Parathyroid adenoma (tissue), 2 donors: ENCODE measurements around the gene CEP104.

Source experiments
- H2AFZ ChIP-seq: fragments of 300-600 bp; sonication (generic); one replicate; pipeline ENCODE4 v1.7.0; 2017; ENCODE audit warnings: antibody characterized with exemption, mild to moderate bottlenecking
- H3K27ac ChIP-seq: fragments of 300-600 bp; sonication (generic); one replicate; pipeline ENCODE4 v1.7.0; 2017
- H3K27me3 ChIP-seq: fragments of 300-600 bp; sonication (generic); one replicate; pipeline ENCODE4 v1.7.0; 2017; ENCODE audit warnings: low read length; ENCODE audit not compliant: control insufficient read depth, insufficient read depth
- H3K36me3 ChIP-seq: fragments of 300-600 bp; sonication (generic); one replicate; pipeline ENCODE4 v1.7.0; 2017; ENCODE audit warnings: low read length; ENCODE audit not compliant: control insufficient read depth, insufficient read depth
- H3K4me1 ChIP-seq: fragments of 300-600 bp; sonication (generic); one replicate; pipeline ENCODE4 v1.7.0; 2017; ENCODE audit warnings: control low read depth
- H3K4me2 ChIP-seq: fragments of 300-600 bp; sonication (generic); one replicate; pipeline ENCODE4 v1.7.0; 2017; ENCODE audit warnings: low read length
- H3K4me3 ChIP-seq: fragments of 300-600 bp; sonication (generic); one replicate; pipeline ENCODE4 v1.7.0; 2017; ENCODE audit warnings: low read depth, low read length
- H3K79me2 ChIP-seq: fragments of 300-600 bp; sonication (generic); one replicate; pipeline ENCODE4 v1.7.0; 2017; ENCODE audit warnings: control low read depth
- H3K9ac ChIP-seq: fragments of 300-600 bp; sonication (generic); one replicate; pipeline ENCODE4 v1.7.0; 2017; ENCODE audit warnings: mild to moderate bottlenecking
- H3K9me3 ChIP-seq: fragments of 300-600 bp; sonication (generic); one replicate; pipeline ENCODE4 v1.7.0; 2017; ENCODE audit warnings: low read length; ENCODE audit not compliant: control insufficient read depth
- CTCF ChIP-seq: fragments of 300-600 bp; sonication (generic); IDR thresholded peaks from one replicate; pipeline ENCODE4 v1.7.0; 2017; ENCODE audit warnings: antibody characterized with exemption, mild to moderate bottlenecking
- donor health status: primary hyperparathyroidism.

The CEP104 gene

DNA sequence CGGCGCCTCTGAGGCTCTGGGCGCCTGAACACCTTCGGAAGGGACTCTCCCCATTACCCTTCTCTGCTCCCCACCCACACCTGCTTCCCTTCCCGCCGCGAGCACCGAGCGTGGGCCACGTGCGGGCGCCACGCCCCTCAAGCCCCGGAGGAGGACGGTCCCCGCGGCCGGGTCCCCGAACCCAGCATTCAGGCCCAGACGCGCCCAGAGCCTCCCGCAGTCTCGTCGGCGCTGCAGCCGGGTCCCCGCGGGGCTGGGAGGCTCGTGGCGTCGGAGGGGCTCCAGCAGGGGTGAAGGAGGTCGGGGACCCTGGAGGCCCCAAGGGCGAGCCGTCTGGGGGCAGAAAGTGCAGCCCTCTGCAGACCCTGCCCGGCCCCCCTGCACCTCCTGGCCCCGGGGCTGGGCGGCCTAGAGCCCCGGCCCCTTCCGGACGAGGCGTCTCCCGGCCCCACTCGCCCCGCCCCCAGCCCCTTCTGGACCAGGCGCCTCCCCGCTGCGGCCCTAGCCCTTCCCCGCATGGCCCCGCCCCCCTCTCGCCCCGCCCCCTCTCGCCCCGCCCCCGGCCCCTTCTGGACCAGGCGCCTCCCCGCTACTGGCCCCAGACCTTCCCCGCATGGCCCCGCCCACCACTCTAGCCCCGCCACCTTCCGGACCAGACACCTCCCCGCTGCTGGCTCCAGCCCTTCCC, 84.8 kb downstream of the CEP104 start:
- H2AFZ ChIP-seq, result peak overlapping the region; percentile 72
- H3K9me3 ChIP-seq, result no peaks in the 10 kb centered on the region
- TF ChIP-seq CTCF, result no peak
- H3K79me2 ChIP-seq, result no peaks in the 10 kb centered on the region
- peak overlapping the region; percentile 77 for H3K4me3 ChIP-seq
- no peak overlapping the region for H3K9ac ChIP-seq
- no peaks in the 10 kb centered on the region for H3K27me3 ChIP-seq
- H3K36me3 ChIP-seq, result no peaks in the 10 kb centered on the region
- no peak overlapping the region for H3K27ac ChIP-seq
- H3K4me1 ChIP-seq, result no peaks in the 10 kb centered on the region
- peak overlapping the region; percentile 93 for H3K4me2 ChIP-seq

DNA sequence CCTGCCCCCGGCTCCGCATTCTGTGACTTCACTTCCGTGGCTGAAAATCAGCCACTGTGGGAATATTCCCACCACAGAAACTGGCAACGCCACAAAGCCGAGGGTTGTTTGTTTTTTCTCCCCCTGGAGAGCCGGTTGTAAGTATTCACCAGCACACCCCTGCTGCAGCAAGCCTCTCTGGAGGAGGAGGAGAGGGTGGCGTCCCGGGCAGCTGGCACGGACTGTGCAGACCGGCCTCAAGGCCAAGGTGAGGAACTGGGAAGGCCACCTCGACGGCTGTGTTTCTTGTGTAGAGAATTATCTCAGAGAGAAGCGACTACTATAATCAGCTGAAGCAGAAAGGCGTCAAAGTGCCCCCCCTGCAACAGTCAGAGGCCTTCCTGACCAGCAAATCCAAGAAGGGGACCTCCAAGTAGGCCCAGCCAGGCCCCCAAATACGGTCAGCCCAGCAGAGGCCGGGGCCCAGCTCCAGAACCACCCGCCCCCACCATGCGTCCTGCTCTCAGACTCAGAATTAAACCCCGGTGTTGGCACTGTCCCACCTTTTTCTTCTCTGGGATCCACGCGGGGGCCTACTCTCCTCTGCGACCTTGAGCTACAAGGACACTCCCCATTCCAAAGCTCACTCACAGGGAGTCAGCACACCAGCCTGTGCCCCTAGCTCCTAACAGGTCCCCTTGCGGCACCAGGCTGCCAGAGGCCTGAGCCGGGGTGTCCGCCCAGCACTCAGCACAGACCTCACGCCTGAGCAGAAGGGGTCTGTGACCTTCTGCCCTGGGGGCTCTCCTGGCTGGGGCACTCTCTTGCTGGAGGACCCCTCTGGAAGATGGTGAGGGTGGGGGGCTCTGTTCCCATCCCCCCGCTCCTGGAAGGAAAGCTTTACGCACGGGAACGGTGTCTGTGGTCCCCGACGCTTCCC, 85.6 kb downstream of the CEP104 start:
- H3K36me3 ChIP-seq, result no peaks in the 10 kb centered on the region
- no peaks in the 10 kb centered on the region for H3K9me3 ChIP-seq
- H3K4me1 ChIP-seq, result no peaks in the 10 kb centered on the region
- H3K4me2 ChIP-seq, result peak overlapping the region; percentile 71
- no peak for TF ChIP-seq CTCF
- H3K27me3 ChIP-seq, result no peaks in the 10 kb centered on the region
- no peak overlapping the region for H3K27ac ChIP-seq
- H3K4me3 ChIP-seq, result peak overlapping the region; percentile 58
- no peak overlapping the region for H3K9ac ChIP-seq
- peak overlapping the region; percentile 72 for H2AFZ ChIP-seq
- H3K79me2 ChIP-seq, result no peaks in the 10 kb centered on the region

- no peaks in the 10 kb centered on the region for H3K4me1 ChIP-seq
- no peak overlapping the region for H3K9ac ChIP-seq
- H3K4me3 ChIP-seq, result no peak overlapping the region
- no peaks in the 10 kb centered on the region for H3K79me2 ChIP-seq
- H3K27ac ChIP-seq, result no peak overlapping the region
- no peak overlapping the region for H3K4me2 ChIP-seq
- H2AFZ ChIP-seq, result no peak overlapping the region
- no peaks in the 10 kb centered on the region for H3K27me3 ChIP-seq
- H3K36me3 ChIP-seq, result no peaks in the 10 kb centered on the region
- no peak for TF ChIP-seq CTCF
- no peaks in the 10 kb centered on the region for H3K9me3 ChIP-seq
These were observed 86.8 kb downstream of the CEP104 start for GRCh38 chr1:3770047-3770765.

DNA sequence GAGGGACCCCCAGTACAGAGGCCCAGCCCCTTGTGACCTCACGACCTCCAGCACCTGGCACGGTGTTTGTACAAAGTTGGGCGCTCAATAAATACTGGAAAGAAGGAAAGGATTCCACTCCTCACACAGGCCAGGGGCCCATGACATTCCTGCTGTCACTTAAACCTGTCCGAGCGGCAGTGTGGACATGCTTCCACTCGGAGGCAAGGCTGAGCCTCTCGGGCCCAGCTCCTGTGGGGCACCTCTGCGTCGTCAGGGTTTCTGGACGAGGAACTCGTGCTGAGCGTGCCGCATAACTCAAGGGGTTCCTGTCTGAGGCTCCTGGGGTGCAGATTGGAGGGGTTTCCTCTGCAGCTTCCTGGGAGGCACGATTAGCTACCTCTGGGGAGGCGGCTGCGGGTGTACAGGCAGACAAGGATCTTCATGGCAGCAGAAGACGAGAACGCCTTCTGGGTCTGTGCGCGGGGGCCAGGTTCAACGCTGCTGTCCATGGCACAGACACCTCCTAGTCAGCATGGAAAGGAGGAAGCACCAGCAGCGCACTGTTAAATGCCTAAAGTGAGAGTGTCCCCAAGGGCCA, 88.1 kb downstream of the CEP104 start:
- TF ChIP-seq CTCF, result no peak
- Histone ChIP-seq H3K27ac (no peak overlapping the region), H3K9ac (no peak overlapping the region), H3K4me1 (no peaks in the 10 kb centered on the region), H3K36me3 (no peaks in the 10 kb centered on the region), H3K79me2 (no peaks in the 10 kb centered on the region), H2AFZ (no peak overlapping the region), H3K4me2 (no peak overlapping the region), H3K27me3 (no peaks in the 10 kb centered on the region), H3K4me3 (no peak overlapping the region), H3K9me3 (no peaks in the 10 kb centered on the region)
